Measurements from ENCODE around the gene DGKQ. TPM values are rescaled to one million over a fixed set of nuclear protein-coding genes. Genes with fewer than 3 reads are reported as not detected.

Gene DGKQ
- total RNA-seq, 1 experiment from 2014 or later, result 12.4 TPM

GRCh38 chr4:961351-962230, 11.8 kb downstream of the DGKQ start:
- Mint-ChIP-seq H3K4me3 (no peak overlapping the region), H3K36me3 (ENCODE audit: insufficient read depth in 1 of 3, low read depth in 3 of 3) (peaks cover 0 to 5% (median 0%) of the 10 kb centered on the region in 3 experiments; a peak in 1 of 7 replicates), H3K4me1 (no peaks in the 10 kb centered on the region), H3K27ac (no peak overlapping the region), H3K9me3 (no peaks in the 10 kb centered on the region), H3K27me3 (ENCODE audit: low read depth) (no peaks in the 10 kb centered on the region)
- no peak for DNase-seq
- Histone ChIP-seq H2BK120ac (ENCODE audit: low read depth, low read length, poor library complexity, severe bottlenecking) (no peak overlapping the region), H3K14ac (ENCODE audit: insufficient read depth, low read length) (no peak overlapping the region), H2BK15ac (ENCODE audit: low read depth, low read length) (no peak overlapping the region), H4K20me1 (ENCODE audit: control insufficient read depth, insufficient read depth, insufficient read length) (no peaks in the 10 kb centered on the region), H3T11ph (ENCODE audit: low read length) (no peak overlapping the region), H2BK12ac (ENCODE audit: insufficient read length, low read depth, low read length) (no peak overlapping the region), H3K23ac (ENCODE audit: insufficient read length, low read depth, low read length) (no peak overlapping the region), H4K91ac (ENCODE audit: insufficient read length, low read depth, low read length) (no peak overlapping the region), H3K23me2 (ENCODE audit: insufficient read length, low read depth, low read length, poor library complexity, severe bottlenecking) (no peaks in the 10 kb centered on the region), H3K27me3 (ENCODE audit: insufficient read depth, low read length) (no peaks in the 10 kb centered on the region), H3K4me2 (ENCODE audit: insufficient read depth, insufficient read length, low read length) (no peak overlapping the region), H3K56ac (ENCODE audit: insufficient read length, low read depth, low read length) (no peak overlapping the region), H2BK20ac (ENCODE audit: low read depth, low read length, poor library complexity, severe bottlenecking) (no peak overlapping the region), H4K5ac (ENCODE audit: insufficient read length, low read depth, low read length) (no peak overlapping the region), H2BK5ac (ENCODE audit: insufficient read length, low read length) (no peak overlapping the region), H3K4me1 (ENCODE audit: insufficient read depth, low read length) (no peaks in the 10 kb centered on the region), H2AK5ac (ENCODE audit: insufficient read length, low read length) (no peak overlapping the region), H3K79me2 (ENCODE audit: insufficient read depth, low read length) (no peaks in the 10 kb centered on the region), H3K27ac (ENCODE audit: insufficient read length, low read depth, low read length) (no peak overlapping the region), H3K18ac (ENCODE audit: insufficient read length, low read depth, low read length) (no peak overlapping the region), H3K79me1 (ENCODE audit: insufficient read depth, low read depth, low read length, poor library complexity, severe bottlenecking) (no peaks in the 10 kb centered on the region), H3K9me3 (ENCODE audit: control insufficient read depth, low read depth, low read length) (no peaks in the 10 kb centered on the region), H3K9ac (ENCODE audit: extremely low read depth, insufficient read length, low read length) (no peak overlapping the region), H3K4ac (ENCODE audit: low read depth, low read length) (no peak overlapping the region), H4K8ac (replicated peaks; ENCODE audit: insufficient read length, low read depth, low read length) (no peak overlapping the region), H2AFZ (ENCODE audit: low read length) (no peak overlapping the region)
- WGBS (ENCODE audit: extremely low coverage, insufficient read length, low lambda C conversion rate), result no CpG with 5 or more reads among the region's 52 CpGs
- TF ChIP-seq, protein P1, sequence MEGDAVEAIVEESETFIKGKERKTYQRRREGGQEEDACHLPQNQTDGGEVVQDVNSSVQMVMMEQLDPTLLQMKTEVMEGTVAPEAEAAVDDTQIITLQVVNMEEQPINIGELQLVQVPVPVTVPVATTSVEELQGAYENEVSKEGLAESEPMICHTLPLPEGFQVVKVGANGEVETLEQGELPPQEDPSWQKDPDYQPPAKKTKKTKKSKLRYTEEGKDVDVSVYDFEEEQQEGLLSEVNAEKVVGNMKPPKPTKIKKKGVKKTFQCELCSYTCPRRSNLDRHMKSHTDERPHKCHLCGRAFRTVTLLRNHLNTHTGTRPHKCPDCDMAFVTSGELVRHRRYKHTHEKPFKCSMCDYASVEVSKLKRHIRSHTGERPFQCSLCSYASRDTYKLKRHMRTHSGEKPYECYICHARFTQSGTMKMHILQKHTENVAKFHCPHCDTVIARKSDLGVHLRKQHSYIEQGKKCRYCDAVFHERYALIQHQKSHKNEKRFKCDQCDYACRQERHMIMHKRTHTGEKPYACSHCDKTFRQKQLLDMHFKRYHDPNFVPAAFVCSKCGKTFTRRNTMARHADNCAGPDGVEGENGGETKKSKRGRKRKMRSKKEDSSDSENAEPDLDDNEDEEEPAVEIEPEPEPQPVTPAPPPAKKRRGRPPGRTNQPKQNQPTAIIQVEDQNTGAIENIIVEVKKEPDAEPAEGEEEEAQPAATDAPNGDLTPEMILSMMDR (conservative IDR thresholded peaks at IDR 0.05), result no peak

Data from H9 (cell line).